Muscle layer of duodenum (tissue), 2 donors: Measurements from ENCODE around the gene SEMA3E.
"Not testable (repeated sequence)": the region's sequence is repeated elsewhere in the genome, so short reads cannot be mapped to it uniquely, and the experiment has no call there.

ENCODE experiments used
- H3K27ac ChIP-seq: one replicate; pipeline ENCODE4 v1.7.0; 2013; ENCODE audit warnings: mild to moderate bottlenecking, low read length
- H3K27me3 ChIP-seq: one replicate; pipeline ENCODE4 v1.7.0; 2013; ENCODE audit warnings: low read depth, mild to moderate bottlenecking, control low read depth, low read length
- H3K36me3 ChIP-seq, 2 donors: one replicate each; pipeline ENCODE4 v1.7.0; 2013; ENCODE audit warnings: low read length in 2 of 2, control low read depth in 1 of 2, mild to moderate bottlenecking in 1 of 2; ENCODE audit not compliant: insufficient read depth in 2 of 2, control insufficient read depth in 1 of 2
- H3K4me1 ChIP-seq, 2 donors: one replicate each; pipeline ENCODE4 v1.7.0; 2013; ENCODE audit warnings: low read length in 2 of 2, mild to moderate bottlenecking in 2 of 2, control low read depth in 1 of 2, moderate library complexity in 1 of 2; ENCODE audit not compliant: insufficient read depth in 2 of 2, control insufficient read depth in 1 of 2
- H3K4me3 ChIP-seq, 2 donors: one replicate each; pipeline ENCODE4 v1.7.0; 2013; ENCODE audit warnings: low read length in 2 of 2, low read depth in 1 of 2, mild to moderate bottlenecking in 1 of 2
- H3K9me3 ChIP-seq, 2 donors: one replicate each; pipeline ENCODE4 v1.7.0; 2013; ENCODE audit warnings: low read length in 2 of 2, control low read depth in 1 of 2, mild to moderate bottlenecking in 1 of 2; ENCODE audit not compliant: control insufficient read depth in 1 of 2
- donor health status: healthy.

The SEMA3E gene

GRCh38 chr7:83552556-83552955 is 96.4 kb downstream of the SEMA3E start:
- H3K4me3 ChIP-seq, H3K4me1 ChIP-seq, H3K9me3 ChIP-seq, H3K27ac ChIP-seq, H3K27me3 ChIP-seq, H3K36me3 ChIP-seq: not testable (repeated sequence)

GRCh38 chr7:83550100-83550499 is 98.8 kb downstream of the SEMA3E start:
- no peaks in the 10 kb centered on the region for H3K27me3 ChIP-seq
- no peak overlapping the region for H3K4me3 ChIP-seq
- peaks cover 0 to 6% of the 10 kb centered on the region in 2 donors for H3K4me1 ChIP-seq
- no peaks in the 10 kb centered on the region for H3K36me3 ChIP-seq
- H3K27ac ChIP-seq, result no peak overlapping the region
- no peaks in the 10 kb centered on the region for H3K9me3 ChIP-seq

- H3K9me3 ChIP-seq, result no peaks in the 10 kb centered on the region
- H3K4me1 ChIP-seq, result peaks cover 0 to 6% of the 10 kb centered on the region in 2 donors
- H3K27ac ChIP-seq, result no peak overlapping the region
- no peak overlapping the region for H3K4me3 ChIP-seq
- H3K36me3 ChIP-seq, result no peaks in the 10 kb centered on the region
- no peaks in the 10 kb centered on the region for H3K27me3 ChIP-seq
These were observed 100.7 kb downstream of the SEMA3E start for GRCh38 chr7:83548250-83548649.

- no peak overlapping the region for H3K4me3 ChIP-seq
- H3K4me1 ChIP-seq, result peaks cover 0 to 6% of the 10 kb centered on the region in 2 donors
- no peaks in the 10 kb centered on the region for H3K27me3 ChIP-seq
- H3K27ac ChIP-seq, result no peak overlapping the region
- H3K9me3 ChIP-seq, result no peaks in the 10 kb centered on the region
- H3K36me3 ChIP-seq, result no peaks in the 10 kb centered on the region
These were observed 101.4 kb downstream of the SEMA3E start for GRCh38 chr7:83547526-83547925.

- H3K36me3 ChIP-seq, result no peaks in the 10 kb centered on the region
- H3K27ac ChIP-seq, result no peak overlapping the region
- H3K4me3 ChIP-seq, result no peak overlapping the region
- H3K27me3 ChIP-seq, result no peaks in the 10 kb centered on the region
- peaks cover 0 to 6% of the 10 kb centered on the region in 2 donors for H3K4me1 ChIP-seq
- no peaks in the 10 kb centered on the region for H3K9me3 ChIP-seq
These were observed 102.4 kb downstream of the SEMA3E start for GRCh38 chr7:83546586-83546985.

GRCh38 chr7:83541187-83541960 is 107.6 kb downstream of the SEMA3E start:
- Histone ChIP-seq H3K9me3 (no peaks in the 10 kb centered on the region), H3K27ac (no peak overlapping the region), H3K27me3 (no peaks in the 10 kb centered on the region), H3K36me3 (no peaks in the 10 kb centered on the region), H3K4me3 (no peak overlapping the region), H3K4me1 (no peaks in the 10 kb centered on the region)

- no peaks in the 10 kb centered on the region for H3K27me3 ChIP-seq
These were observed 114.5 kb downstream of the SEMA3E start for GRCh38 chr7:83534488-83534887.

GRCh38 chr7:83532219-83532618 is 116.7 kb downstream of the SEMA3E start:
- no peaks in the 10 kb centered on the region for H3K4me1 ChIP-seq
- no peak overlapping the region for H3K4me3 ChIP-seq

More at GRCh38 chr7:83534488-83534887, 114.5 kb downstream of the SEMA3E start:
- no peaks in the 10 kb centered on the region for H3K9me3 ChIP-seq
- H3K27ac ChIP-seq, result no peak overlapping the region
- H3K4me3 ChIP-seq, result no peak overlapping the region
- H3K4me1 ChIP-seq, result no peaks in the 10 kb centered on the region
- H3K36me3 ChIP-seq, result no peaks in the 10 kb centered on the region

GRCh38 chr7:83531766-83532165 is 117.2 kb downstream of the SEMA3E start:
- H3K4me1 ChIP-seq, result no peaks in the 10 kb centered on the region
- no peak overlapping the region for H3K4me3 ChIP-seq
- no peak overlapping the region for H3K27ac ChIP-seq
- no peaks in the 10 kb centered on the region for H3K9me3 ChIP-seq
- H3K36me3 ChIP-seq, result no peaks in the 10 kb centered on the region
- no peaks in the 10 kb centered on the region for H3K27me3 ChIP-seq

More at GRCh38 chr7:83532219-83532618, 116.7 kb downstream of the SEMA3E start:
- no peaks in the 10 kb centered on the region for H3K9me3 ChIP-seq
- no peaks in the 10 kb centered on the region for H3K27me3 ChIP-seq
- H3K36me3 ChIP-seq, result no peaks in the 10 kb centered on the region
- no peak overlapping the region for H3K27ac ChIP-seq

GRCh38 chr7:83528925-83529423 is 120.0 kb downstream of the SEMA3E start:
- no peaks in the 10 kb centered on the region for H3K36me3 ChIP-seq
- H3K4me3 ChIP-seq, result no peak overlapping the region
- H3K27ac ChIP-seq, result no peak overlapping the region
- H3K9me3 ChIP-seq, result no peaks in the 10 kb centered on the region
- H3K27me3 ChIP-seq, result no peaks in the 10 kb centered on the region
- H3K4me1 ChIP-seq, result no peaks in the 10 kb centered on the region

GRCh38 chr7:83524277-83525075 is 124.5 kb downstream of the SEMA3E start:
- H3K4me1 ChIP-seq, result no peaks in the 10 kb centered on the region
- H3K9me3 ChIP-seq, result no peaks in the 10 kb centered on the region
- no peaks in the 10 kb centered on the region for H3K36me3 ChIP-seq
- no peak overlapping the region for H3K4me3 ChIP-seq
- H3K27me3 ChIP-seq, result no peaks in the 10 kb centered on the region
- H3K27ac ChIP-seq, result no peak overlapping the region
